GM10847 (cell line): ENCODE data around the gene FAM216B.

Experiments
- POLR2A ChIP-seq: IDR thresholded peaks from 2 replicates; pipeline ENCODE4 v1.6.1; 2011; ENCODE audit not compliant: insufficient read length; ENCODE audit errors: extremely low read depth

Gene FAM216B

DNA sequence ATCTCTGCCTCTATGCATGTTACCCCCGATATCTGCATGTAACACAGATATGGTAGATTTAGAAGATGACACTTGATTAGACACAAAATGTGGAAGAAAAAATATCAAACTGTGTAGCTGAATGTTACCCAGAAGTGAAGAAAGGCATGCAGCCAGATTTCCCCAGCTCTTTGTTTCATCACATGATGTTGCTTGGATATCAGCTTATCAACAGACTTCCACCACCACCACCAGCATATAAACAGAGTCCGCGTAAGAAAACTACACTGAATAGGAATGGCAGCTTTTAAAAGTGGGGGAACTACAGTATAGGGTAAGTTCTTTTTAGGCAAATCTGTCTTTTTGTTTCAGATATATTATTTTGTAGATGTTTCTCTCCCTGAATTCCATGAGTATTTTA, at the start of gene FAM216B:
FAM216B (plus strand) TSS at position 233 of the 400 bp plus-strand sequence. CDS start 2,484 bp downstream, outside the sequence.
- no peak for TF ChIP-seq POLR2A

DNA sequence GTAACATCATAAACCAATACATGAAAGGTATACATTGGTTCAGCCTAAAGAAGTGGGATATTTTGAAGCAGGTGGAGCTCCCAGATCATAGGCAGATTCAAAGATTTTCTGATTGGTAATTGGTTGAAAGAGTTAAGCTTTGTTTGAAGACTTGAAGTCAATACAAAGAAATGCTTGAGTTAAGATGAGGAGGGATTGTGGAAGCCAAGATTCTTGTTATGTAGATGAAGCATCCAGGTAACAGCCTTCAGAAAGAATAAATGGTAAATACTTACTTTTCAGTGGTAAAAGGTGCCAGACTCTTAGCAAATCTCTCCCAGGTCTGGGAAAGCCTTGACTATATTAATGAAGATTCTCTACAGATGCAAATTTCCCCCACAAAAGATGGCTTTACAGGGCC, 49.3 kb upstream of the FAM216B start:
- no peak for TF ChIP-seq POLR2A

DNA sequence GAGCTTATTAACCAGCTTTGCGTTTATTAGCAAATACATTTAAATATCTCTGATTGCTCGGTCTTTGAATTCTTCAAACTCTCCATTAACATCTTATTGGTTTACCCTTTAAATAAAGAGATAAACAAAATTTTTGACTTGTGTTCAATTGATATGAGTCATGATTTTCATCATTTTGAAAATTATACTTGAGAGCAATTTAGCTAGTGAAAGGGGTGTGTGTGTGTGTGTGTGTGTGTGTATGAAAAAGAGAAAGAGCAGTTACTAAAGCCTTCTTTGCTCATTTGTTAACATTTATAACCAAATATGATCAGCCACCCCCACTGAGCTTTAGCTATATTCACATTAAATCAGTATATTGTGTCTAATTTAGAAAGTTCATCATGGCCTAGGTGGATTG, 48.3 kb upstream of the FAM216B start:
- no peak for TF ChIP-seq POLR2A

DNA sequence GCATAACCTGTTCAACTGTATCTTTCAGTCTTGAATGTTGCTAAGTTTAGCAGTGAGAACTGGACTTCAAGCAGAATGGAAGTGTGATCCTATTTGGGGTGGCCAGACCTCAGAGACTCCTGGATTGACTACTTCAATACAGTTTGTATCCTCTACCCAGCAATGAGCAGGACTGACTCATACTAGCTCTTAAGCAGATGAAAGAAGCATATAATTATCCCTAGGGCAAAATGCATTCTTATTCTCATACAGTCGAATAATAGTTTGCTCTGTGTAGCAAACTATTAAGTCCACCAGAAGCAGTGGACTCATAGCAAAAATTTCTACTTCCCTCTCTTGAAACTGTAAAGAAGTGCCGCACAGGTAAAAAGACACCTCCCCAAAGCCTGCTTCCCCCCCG, 46.4 kb upstream of the FAM216B start:
- TF ChIP-seq POLR2A, result no peak

DNA sequence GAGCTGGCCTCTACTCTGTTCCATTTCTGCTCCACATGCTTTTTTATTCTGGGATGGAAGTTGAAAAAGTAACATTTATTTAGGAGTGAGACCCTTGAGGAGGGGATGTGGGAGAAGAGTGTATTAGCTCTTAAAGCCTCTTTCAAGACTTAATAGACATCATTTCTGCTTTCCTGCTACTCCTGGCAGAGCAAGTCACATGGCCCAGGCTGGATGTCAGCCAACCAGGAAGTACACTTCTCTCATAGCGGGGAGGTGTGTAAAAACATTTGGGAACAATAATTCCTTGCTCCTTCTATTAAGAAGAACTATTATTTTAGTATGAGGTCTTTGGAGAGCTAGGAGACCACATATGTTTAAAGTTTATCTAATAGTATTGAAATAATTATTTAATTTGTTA, 40.6 kb upstream of the FAM216B start:
- TF ChIP-seq POLR2A, result no peak

DNA sequence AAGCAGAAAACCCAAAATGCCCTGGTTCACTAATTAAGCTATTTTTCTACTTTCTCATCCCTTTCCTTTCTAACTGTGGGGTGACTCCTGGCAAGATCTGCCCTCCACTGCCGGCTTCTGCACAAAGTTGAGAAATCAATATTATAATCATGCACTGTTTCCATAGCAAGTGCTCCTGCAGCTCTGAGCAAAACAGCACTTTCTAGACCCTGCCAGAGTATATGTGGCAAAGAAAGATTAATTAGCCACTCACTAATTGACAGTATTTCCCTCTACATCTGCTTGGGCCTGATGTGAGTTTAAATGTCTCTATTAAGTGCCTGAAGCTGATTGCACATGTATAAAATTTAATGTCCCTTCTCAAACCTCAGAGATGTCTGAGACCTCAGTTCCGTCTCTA, 39.5 kb upstream of the FAM216B start:
- TF ChIP-seq POLR2A, result no peak

DNA sequence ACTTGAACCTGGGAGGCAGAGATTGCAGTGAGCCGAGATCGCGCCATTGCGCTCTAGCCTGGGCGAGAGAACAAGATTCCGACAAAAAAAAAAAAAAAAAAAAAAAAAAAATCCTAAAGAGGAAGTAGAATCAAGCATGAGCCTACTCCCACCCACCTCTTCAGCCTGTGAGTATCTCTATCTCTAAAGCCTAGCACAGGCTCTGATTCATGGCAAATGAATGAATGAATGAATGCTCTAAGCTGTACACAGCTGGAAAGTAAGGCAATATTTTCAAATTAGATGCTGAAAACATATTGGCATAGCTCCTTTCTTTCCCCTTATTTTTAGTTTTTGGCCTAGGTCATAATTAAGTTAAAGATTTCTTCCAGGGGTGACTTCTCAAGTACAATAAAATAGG, 35.7 kb upstream of the FAM216B start:
- TF ChIP-seq POLR2A, result no peak

DNA sequence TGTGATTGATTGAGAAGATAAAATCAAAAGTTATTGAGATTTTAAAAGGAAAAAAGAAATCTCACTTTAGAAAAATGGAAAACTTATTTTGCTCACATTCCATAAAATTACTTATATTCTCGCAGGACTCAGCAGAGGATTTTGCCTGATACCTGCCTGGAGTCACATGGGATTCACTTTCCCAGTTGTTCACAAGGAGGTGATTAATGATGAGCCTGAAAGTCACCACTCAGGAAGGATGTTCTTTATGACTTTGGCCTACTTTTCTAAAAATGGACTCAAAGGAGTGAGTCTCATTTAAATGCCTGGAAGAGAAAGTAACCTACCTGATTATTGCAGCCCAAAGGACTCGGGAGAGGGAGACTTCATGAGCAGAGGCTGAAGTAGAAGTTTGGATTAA, 34.5 kb upstream of the FAM216B start:
- no peak for TF ChIP-seq POLR2A

DNA sequence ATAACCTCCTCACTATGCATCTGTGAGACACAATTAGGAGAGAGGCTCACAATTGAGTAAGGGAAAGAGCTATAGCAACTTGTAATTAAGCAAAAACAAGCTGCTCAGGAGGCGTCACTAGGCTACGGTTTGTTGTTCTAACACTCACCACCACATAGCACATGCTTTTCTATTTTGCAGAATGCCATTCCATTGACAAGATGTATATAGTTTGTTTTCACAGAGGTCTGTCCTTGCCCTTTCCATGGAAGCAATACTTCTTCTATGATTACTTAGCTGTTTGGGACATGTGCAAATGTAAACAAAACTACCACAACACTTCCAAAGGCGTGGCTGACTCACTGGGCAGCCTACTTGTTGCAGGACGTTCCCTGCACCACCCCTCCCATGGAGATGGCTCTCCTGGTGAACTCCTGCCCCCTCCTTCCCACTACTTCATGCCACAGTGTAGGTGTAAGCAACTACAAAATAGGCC, 33.9 kb upstream of the FAM216B start:
- TF ChIP-seq POLR2A, result no peak

DNA sequence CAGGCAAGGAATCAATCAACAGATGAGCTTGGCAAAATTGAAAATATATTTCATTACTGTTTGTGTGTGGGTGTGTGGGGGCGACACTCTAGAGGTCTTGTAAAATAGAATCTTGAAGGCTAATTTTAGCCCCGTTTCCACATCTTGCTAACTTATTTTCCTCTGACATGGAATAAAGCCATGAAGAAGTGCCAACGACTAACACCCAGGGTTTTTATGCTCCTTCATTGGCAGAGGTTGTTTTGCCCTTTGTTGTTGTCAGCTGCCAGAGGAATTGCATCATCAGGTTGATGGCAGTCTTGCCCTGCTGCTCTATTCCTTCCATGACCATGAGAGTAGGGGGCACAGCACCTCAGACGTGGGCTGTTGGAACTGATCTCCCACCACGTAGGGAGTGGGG, 30.6 kb upstream of the FAM216B start:
- no peak for TF ChIP-seq POLR2A

DNA sequence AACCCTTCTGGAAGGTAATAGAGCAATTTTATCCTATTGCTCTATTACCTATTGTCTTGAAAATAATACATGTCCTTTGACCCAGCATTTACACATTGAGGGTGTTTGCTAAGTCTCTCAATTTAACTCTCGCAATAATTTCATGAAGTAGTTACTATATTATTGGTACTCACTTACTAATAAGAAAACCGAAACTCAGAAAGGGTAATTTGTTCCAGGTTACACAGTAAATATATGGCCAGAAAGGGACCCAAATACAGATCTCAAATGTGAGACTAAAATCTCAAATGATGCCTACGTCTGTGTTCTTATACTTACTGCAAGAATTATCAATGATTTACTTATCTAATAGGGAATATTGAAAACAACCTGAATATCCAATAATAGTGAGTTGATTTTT, 29.7 kb upstream of the FAM216B start:
- TF ChIP-seq POLR2A, result no peak

DNA sequence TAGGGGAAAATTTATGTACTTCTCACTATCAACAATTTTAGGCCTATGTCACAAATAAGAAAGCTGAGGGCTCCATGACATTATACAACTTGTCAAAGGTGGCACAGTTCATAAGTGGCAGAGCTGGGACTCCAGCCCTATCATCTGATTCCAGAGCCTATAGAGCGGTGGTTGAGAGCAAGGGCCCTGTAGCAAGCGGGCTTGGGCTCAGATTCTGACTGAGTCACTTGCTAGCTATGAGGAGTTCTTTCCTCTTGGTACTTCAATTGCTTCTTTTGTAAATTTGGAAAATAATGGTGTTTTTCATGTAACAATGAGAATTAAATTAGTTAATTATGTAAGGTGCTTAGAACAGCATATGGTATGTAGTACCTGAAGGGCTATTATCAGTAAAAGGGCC, 28.7 kb upstream of the FAM216B start:
- no peak for TF ChIP-seq POLR2A

DNA sequence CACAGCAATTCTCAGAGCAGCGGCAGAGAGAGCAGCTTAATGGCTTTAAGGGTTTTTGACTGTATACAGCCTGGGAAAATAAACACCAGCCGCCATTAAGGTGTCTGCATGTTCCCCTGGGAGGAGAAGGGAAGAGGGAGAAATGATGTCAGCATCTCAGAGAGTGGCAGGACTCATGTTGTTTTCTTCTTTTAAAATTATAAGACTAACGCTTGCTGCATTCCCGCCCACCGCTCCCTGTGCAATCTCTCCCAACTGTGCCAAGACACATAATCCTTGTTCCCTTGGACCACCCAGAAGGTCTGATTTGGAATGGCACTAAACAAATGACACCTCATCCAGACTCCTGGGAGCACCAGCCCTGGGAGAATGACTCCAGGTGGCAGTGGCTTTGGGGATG, 27.7 kb upstream of the FAM216B start:
- no peak for TF ChIP-seq POLR2A

DNA sequence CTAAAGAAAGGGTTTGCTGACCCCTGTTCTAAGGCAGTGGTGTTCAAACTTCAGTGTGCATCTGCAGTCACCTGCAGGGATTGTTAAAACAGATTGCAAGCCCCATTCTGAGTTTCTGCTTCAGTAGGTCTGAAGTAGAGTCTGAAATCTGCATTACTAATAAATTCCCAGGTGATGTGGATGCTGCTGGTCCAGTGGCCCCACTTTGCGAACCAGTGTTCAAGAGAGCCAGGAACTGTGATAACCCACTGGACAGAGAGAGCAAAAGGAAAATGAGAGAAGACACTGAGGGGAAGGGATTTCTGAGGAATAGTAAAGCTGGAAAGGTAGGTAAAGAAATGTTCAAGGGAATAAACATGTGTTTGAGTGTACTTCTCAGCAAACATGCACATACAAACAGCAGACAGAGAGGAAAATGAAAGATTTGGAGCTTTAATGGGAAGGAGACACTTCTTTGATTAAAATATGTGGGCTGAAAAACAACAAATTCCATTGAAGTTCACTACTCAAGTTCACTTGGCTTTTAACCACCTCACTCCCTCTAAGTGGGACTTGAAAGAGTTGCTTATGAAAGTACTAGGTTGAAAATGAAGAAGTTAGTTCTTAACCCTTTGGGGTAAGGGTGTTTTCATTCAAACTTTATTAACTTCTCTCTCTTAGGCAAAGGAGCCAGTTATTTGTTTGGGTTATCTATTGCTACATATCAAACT, 26.4 kb upstream of the FAM216B start:
- no peak for TF ChIP-seq POLR2A

DNA sequence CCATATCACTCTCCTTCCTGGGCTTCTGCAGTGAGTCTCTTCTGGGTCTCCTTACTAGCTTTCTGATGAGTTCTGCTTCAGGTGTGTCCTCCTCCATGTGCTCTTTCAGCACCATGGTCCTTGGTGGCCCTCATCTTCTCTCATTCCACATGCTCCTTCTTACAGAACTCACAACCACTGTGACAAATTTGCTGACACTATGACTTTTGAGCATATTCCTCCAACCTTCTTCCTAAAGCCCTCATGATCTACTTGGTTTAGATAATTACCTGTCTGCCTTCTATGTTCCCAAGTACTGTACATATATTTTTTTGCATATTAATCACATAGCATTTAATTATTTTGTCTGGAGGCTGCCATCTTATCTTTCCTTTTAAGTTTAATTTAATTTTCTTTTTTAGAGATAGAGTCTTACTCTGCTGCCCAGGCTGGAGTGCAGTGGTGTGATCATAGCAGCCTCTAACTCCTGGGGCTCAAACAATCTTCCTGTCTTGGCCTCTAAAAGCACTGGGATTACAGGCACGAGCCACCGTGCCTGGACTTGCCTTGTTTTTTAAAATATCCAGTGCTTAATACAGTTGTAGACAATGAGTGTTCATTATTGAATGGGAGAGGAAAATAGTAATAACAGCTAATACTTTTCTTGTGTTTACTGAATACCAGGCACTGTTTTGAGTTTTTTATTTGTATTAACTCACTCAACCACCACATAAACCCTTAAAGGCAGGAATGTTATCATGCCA, 23.5 kb upstream of the FAM216B start:
- TF ChIP-seq POLR2A, result no peak

DNA sequence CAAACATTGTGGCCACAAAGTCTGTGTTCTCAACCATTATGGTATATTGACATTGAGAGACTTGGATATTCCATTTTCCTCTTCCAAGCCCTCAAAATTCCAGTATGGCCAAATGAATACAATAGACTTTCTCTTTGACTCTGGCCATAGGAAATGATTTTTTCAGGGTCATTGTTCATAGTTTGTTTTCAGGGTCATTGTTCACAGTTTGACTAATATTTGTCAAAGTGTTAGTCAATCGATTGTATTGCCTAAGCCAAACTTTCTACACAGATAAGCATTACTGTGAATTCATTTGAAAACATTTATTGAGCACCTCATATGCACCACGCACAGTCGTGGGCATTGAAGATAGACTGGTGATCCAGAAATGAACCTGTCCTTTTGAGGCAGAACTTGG, 22.9 kb upstream of the FAM216B start:
- TF ChIP-seq POLR2A, result no peak

DNA sequence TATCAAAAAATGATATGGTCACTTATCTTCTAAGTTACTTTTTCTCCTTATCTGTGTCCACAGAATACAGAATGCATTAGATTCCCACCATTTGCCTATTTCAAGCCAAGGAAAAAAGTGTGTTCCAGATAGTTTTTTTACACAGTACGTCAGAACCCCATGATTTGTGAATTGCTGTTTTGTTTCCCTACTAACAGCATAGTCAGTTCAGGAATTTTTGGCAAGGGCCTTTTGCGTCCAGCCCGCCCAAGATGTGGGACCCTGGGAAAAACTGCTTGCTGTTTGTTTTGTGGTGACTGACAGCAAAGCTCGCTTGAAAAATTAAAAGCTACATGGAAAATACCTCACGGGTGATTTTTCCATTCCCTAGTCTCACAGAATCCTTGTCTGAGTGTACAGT, 20.4 kb upstream of the FAM216B start:
- no peak for TF ChIP-seq POLR2A
